Measurements from ENCODE around the gene IFI6.
"Not testable (repeated sequence)": the region's sequence is repeated elsewhere in the genome, so short reads cannot be mapped to it uniquely, and the experiment has no call there.

The IFI6 gene

GRCh38 chr1:27626031-27626935 lies 45.7 kb downstream of the IFI6 start:
- DNase-seq: no peak

- DNase-seq: peak; percentile 29 to 48
These were observed 47.4 kb downstream of the IFI6 start for GRCh38 chr1:27624467-27625178.

GRCh38 chr1:27623327-27624212 lies 48.4 kb downstream of the IFI6 start:
- DNase-seq: no peak

- no peak for DNase-seq
These were observed 49.2 kb downstream of the IFI6 start for GRCh38 chr1:27622828-27623227.

GRCh38 chr1:27621051-27621920 lies 50.7 kb downstream of the IFI6 start:
- DNase-seq: no peak

- not testable (repeated sequence) for DNase-seq
These were observed 52.1 kb downstream of the IFI6 start for GRCh38 chr1:27619782-27620438.

- no peak for DNase-seq
These were observed 53.5 kb downstream of the IFI6 start for GRCh38 chr1:27618341-27619082.

- no peak for DNase-seq
These were observed 54.6 kb downstream of the IFI6 start for GRCh38 chr1:27617420-27617819.

GRCh38 chr1:27616441-27616840 lies 55.6 kb downstream of the IFI6 start:
- DNase-seq: no peak
